Measurements from ENCODE around the gene KCNK6. TPM values are rescaled to one million over a fixed set of nuclear protein-coding genes. Genes with fewer than 3 reads are reported as not detected.
A peak's percentile ranks its signal among the peaks of the same experiment; 100 is the strongest.

Gene KCNK6
- total RNA-seq, 1 donor from 2014 or later, result 4.7 TPM

DNA sequence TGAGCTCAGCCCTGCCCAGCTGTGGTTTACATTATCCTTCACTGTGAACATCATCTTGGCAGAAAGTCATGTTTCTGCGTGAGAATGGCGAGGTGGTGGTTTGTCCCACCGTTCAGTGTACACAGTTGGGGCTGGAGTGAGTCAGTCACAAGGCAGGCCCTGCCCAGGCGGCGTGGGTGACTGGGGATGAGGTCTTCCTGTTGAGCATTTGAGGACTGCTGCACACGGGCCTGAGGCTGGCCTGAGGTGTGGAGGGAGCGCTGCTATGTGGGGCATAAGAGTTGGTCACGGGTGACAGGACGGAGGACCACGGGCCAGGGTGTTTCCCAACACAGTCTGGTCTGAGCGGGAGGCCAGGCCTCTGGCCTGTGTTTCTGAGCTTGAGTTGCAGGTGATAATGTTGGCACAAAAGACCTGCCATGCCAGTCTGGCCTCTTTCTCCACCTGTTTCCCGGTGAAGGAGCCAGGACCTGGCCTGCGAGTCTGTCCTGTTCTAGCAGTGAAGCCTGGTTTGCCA, 29.0 kb upstream of the KCNK6 start:
- DNase-seq (no peak), ATAC-seq (ENCODE audit: poor library complexity) (no peak)
- intact Hi-C loops (cut with DNase I), result no loop called here

DNA sequence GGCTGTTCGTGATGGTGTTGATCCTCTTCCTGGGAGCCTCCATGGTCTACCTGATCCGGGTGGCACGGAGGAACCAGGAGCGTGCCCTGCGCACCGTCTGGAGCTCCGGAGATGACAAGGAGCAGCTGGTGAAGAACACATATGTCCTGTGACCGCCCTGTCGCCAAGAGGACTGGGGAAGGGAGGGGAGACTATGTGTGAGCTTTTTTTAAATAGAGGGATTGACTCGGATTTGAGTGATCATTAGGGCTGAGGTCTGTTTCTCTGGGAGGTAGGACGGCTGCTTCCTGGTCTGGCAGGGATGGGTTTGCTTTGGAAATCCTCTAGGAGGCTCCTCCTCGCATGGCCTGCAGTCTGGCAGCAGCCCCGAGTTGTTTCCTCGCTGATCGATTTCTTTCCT, 27.8 kb upstream of the KCNK6 start:
- ATAC-seq (ENCODE audit: poor library complexity), result no peak
- intact Hi-C loops (cut with DNase I), result no loop called here
- DNase-seq, result no peak

DNA sequence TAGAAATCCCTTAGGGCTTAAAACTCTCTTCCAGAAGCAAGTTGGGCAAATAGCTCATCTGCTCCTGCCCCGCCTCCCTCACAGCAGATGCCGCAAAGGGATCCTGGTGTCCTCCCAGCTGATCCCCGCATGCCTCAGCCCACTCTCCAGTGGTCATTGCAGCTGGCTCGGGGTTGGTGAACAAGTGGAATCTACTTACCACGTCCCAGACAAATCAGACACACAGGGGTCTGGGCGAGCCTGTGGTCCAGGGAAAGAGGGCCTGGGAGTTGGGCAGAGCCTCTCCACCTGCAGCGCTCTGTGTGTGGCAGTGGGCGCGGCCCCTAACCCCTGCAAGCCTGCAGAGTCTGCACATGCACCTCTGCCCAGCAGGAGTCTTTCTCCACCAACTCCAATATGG, 26.4 kb upstream of the KCNK6 start:
- ATAC-seq (ENCODE audit: poor library complexity), result no peak
- DNase-seq, result no peak
- intact Hi-C loops (cut with DNase I), result no loop called here

DNA sequence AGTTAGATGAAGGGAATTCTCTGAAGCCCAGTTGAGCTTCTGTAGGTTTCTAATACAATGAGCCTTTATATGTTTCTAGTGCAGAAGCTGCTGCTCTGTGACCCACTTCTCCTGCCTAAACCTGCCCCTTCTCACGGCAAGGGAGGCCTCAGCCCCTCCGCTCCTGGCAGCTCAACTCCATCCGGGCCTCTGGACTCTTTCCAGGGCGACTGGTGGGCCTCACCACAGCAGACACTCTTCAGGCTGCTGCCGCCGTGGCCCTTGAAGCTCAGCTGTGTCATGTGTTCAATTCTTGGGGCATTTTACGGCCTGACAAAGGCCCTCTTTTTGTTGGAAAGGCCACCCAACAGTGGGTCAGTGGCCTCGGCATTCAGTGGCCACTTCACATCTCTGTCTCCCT, 25.6 kb upstream of the KCNK6 start:
- ATAC-seq (ENCODE audit: poor library complexity) (no peak), DNase-seq (no peak)
- intact Hi-C loops (cut with DNase I), result no loop called here

DNA sequence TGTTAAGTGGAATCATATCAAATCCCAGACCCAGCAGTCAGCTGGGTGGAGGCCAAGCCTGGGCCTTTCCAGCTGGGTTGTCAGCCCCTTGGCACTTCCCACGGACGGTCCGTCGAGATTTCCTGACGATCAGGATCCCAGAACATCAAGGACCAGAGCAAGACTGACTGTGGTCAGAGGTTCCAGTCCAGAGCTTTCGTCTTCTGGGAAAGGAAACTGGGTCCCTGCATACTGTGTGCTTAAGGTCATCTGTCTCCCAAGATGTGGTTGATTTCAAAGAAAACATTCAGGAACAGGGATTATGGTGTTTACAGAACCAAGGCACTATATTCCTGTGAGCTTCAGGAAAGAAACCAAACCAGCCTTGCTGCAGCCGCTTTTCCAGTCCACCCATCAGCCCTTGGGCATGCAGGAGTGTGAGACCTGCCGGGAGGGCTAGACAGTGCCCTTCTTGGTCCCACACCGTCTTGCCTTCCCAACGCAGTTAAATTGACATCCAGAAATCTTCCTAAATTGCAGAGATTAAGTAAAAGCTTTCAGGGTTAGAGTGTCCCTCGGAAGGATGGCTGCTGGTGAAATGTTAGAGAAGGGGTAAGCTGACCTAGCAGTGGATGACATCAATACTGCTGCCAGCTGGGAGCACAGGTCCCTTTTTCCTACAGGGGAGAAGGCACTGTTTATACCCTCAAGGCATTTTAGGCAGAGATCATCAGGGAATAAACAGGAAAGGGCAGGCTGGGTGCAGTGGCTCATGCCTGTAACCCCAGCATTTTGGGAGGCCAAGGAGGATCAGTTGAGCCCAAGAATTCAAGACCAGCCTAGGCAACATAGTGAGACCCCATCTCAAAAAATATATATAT, 20.6 kb upstream of the KCNK6 start:
- no peak for ATAC-seq (ENCODE audit: poor library complexity)
- no peak for DNase-seq
- intact Hi-C loops (cut with DNase I), result no loop called here

DNA sequence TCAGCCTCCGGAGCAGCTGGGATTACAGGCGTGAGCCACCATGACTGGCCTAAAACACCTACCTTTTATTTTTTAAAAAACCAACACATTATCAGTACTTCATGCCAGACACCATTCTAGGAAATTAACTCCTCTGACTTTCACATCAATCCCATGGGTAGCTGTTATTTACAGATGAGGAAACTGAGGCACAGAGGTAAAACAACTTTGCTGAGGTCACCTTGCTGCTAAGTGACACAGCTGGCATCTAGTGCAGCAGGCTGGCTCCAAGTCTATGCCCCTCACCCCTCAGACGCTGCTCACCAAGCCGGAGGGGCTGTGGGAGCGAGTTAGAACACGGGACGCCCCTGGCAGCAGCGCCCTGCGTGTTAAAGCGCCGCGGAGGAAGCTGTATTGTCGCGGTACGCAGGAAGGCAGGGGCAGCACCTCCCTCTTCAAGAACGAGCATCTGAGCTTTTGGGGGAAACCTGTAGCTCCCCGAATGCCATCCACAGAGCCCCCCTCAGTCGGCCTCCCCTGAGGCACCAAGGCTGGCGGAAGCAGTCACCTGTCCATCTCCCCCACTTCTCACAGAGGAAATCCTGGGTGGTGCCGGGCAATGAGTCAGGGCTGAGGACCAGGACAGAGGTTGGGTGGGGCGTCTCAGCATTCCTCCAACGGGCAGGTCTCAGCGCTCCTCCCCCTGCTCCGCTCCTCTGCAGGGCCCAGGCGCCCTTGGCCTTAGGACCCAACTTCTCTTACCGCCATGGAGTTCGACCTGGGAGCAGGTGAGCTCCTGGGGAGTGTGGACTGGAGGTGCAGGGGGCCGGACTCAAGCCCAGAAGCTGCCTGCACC, 15.9 kb upstream of the KCNK6 start, which contains the start of gene C19orf33:
Gene C19orf33 (plus strand): TSS at position 735 of the 835 bp plus-strand sequence. CDS start 11 bp downstream, at position 746.
- DNase-seq, result peak; percentile 55
- ATAC-seq (ENCODE audit: poor library complexity), result peak; percentile 52
- intact Hi-C loops (cut with DNase I), result no loop called here

DNA sequence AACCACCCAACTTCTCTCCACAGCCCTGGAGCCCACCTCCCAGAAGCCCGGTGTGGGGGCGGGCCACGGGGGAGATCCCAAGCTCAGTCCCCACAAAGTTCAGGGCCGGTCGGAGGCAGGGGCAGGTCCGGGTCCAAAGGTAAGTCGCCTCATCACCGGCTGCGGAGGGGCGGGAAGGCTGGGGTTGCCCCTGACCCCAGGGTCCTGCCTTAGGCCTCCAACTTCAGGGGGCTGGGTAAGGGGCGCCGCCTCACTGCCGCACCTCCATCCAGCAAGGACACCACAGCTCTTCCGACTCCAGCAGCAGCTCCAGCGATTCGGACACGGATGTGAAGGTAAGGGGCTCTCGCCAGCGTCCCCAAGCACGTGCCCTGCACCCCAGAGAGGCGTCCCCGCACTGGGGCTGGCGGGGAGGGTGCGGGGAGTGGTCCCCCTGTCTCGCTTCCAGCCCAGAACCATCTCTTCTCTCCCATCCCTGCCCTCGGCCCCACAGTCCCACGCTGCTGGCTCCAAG, 15.2 kb upstream of the KCNK6 start:
- intact Hi-C loops (cut with DNase I), result no loop called here
- ATAC-seq (ENCODE audit: poor library complexity) (no peak), DNase-seq (no peak)

DNA sequence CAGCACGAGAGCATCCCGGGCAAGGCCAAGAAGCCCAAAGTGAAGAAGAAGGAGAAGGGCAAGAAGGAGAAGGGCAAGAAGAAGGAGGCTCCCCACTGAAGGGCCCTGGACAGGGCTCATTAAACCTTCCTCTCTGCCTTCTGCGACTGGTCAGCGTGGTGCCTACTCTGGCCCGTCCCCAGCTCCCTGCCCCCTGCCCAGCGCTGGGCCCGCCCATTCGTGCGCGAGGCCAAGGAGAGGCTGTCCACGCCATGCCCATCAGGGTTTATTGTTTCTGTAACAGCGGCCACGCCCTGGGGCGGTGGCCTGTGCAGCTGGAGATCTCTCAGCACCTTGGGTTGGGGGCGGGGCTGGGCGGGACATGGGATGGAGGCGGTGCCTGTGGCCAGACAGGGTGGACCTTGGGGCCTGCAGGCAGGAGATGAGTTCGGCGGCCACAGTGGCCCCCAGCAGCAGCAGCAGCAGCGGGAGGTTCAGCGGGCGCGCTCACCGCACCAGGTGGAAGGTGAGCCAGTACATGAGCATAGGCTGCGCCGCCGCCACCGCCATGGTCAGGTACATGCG, 14.7 kb upstream of the KCNK6 start:
- peak; percentile 60 for DNase-seq
- intact Hi-C loops (cut with DNase I), result no loop called here
- ATAC-seq (ENCODE audit: poor library complexity), result peak; percentile 58

DNA sequence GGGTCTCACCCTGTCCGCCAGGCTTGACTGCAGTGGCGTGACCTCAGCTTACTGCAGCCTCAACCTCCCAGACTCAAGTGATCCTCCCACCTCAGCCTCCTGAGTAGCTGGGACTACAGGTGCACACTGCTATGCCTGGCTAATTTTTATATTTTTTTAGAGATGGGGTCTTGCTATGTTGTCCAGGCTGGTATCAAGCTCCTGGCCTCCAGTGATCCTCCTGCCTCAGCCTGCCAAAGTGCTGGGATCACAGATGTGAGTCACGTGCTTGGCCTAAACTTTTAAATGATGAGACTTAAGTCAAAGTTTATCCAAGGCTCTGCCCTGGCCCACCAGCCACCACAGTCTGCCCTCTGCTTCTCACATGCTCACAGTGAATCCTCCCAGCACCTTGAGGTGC, 13.4 kb upstream of the KCNK6 start:
- ATAC-seq (ENCODE audit: poor library complexity), result no peak

DNA sequence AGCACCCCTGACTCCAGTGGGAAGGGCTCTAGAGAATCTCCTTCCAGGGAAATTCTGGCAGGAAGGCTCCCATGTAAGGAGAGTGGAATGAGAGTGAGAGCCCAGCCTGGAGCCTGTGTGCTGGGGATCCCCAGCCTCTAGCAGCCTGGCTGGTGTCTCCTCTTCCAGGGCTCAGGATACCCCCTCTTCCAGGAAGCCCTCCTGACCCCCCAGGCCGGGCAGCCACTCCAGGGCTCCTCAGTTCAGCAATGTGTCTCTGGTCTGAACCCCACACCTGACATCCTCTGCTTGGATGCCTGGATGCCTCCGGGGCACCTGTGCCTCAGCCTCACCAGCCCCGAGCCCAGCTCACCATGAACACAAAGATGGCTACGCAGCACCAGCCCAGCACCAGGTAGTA, 12.6 kb upstream of the KCNK6 start:
- DNase-seq, result no peak
- intact Hi-C loops (cut with DNase I), result no loop called here

More for the DNA sequence above, 13.4 kb upstream of the KCNK6 start:
- intact Hi-C loops (cut with DNase I), result no loop called here
- no peak for DNase-seq

DNA sequence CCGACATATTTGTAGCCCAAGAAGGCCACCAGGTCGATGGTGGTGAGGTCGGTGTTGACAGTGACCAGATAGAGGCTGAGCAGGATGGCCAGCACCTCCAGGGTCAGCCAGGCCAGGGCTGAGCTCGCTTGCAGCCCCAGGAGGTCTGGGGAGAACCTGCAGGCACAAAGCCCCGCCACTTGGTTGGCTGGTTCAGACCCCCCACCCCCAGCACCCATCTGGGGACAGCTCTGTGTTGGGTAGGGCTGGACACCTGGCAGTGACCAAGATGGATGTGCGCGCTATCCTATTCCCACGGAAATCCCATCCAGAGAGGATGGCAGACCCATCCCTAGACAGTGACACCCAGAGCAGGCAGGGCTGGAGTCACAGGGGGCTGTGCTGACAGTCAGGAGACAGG, 12.0 kb upstream of the KCNK6 start:
- no peak for ATAC-seq (ENCODE audit: poor library complexity)
- intact Hi-C loops (cut with DNase I), result no loop called here

More for the DNA sequence above, 12.6 kb upstream of the KCNK6 start:
- ATAC-seq (ENCODE audit: poor library complexity), result no peak

DNA sequence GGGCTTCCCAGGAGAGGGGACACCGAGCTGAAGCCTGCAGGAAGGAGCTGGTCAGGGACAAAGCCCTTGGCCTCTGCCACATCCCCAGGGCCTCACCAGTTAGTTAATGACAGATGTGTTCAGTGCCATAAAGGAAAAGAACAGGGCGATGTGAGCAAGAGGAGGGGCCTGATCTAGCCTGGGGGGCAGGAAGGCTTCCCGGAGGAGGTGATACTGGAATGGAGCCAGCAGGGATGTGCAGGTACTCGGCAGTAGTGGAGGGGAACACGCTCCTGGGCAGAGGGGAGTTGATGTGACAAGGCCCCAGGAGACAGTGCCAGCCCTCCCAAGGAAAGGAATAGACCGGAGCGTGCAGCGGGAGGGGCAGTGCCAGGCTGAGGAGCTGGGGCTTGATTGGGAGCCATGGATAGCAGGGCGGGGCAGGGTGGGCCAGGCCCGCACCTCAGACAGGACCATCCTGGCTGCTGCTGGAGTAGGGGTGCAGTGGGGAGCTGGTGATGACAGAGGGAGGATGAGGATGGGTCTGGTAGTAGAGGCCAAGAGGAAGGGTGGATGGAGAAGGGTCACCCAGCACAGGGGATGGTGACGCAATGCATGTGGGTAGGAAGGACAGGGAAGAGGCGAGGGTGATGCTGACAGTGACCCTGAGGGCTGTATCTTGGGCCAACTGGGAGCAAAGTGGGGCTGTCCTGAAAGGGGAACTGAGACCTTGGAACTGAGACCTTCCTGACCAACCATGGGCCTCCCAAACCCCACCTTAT, 11.5 kb upstream of the KCNK6 start:
- intact Hi-C loops (cut with DNase I), result no loop called here
- DNase-seq (no peak), ATAC-seq (ENCODE audit: poor library complexity) (no peak)

More for the DNA sequence above, 12.0 kb upstream of the KCNK6 start:
- DNase-seq, result no peak

DNA sequence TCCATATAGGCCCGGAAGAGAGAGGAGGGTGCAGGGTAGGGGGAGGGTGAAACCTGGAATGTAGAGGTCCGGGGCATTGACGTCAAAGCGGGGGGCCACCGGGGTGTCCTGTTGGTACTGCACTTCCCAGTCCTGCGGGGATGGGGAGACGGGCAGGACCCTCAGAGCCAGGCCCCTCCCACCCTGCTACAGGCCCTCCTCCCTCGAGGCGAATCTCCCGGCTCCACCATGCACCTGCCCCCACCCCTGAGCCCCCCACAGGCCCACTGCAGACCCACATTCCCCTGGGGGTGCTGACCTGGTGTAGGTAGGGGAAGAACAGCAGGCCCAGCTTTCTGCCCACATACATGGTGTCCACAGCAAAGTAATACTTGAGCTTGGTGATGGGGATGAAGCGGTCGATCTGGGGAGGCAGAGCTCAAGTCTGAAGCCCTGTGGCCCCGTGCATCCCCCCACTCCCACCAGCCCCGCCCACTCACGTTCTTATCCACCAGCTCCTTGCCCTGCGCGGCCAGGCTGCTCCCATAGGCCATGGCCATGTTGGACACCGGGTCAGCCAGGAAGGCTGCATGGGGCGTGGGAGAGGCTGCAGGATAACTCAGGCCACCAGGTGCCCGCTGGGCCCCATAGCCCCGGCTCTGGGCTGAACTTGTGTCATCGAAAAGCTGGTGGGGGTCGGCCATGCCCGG, 10.6 kb upstream of the KCNK6 start:
- ATAC-seq (ENCODE audit: poor library complexity) (no peak), DNase-seq (no peak)
- intact Hi-C loops (cut with DNase I), result no loop called here

DNA sequence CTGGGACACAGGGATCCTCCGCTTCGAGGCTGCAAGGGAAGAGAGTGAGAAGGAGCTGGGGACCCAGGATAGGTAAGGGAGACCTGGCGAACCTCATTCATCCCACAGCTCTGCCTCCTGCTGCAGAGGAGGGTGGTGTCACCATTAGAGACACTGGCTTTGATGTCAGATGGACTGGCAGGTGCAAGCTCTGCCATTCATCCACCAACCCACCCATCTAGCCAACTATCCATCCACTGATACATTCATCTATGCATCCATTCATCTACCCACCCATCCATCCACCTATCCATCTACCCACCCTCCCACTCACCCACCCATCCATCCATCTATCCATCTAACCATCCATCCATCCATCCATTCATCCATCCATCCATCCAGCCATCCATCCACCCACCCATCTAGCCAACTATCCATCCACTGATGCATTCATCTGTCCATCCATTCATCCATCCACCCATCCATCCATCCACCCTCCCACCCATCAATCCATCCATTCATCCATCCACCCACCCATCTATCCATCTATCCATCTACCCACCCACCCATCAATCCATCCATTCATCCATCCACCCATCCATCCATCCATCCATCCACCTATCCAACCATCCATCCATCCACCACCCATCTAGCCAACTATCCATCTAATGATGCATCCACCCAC, 9.9 kb upstream of the KCNK6 start:
- intact Hi-C loops (cut with DNase I), result no loop called here
- ATAC-seq (ENCODE audit: poor library complexity) (no peak), DNase-seq (no peak)

DNA sequence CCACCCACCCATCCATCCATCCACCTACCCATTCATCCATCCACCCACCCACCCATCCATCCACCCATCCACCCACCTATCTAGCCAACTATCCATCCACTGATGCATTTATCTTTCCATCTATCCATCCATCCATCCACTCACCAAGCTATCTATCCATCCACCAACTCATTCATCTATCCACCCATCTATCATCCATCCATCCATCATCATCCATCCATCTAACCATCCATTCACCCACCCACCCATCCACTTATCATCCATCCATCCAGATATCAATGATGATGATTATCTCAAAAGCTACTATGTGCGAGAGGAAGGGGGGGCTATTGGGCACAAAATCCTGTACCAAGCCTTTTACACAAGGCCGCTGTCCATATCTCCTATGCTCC, 9.4 kb upstream of the KCNK6 start:
- ATAC-seq (ENCODE audit: poor library complexity) (no peak), DNase-seq (no peak)
- intact Hi-C loops (cut with DNase I), result no loop called here

DNA sequence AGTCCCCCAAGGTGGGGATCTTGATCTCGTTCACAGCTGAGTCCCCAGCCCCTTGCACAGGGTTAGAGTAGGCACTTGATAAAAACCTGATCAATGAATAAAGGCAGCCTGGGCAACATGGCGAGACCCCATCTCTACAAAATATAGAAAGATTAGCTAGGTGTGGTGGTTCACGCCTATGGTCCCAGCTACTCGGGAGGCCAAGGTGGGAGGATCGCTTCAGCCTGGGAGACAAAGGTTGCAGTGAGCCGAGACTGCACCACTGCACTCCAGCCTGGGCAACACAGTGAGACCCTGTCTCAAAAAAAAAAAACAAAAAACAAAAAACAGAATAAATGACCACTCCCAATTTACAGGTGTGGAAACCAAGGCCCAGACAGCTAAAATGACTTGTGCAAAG, 8.7 kb upstream of the KCNK6 start:
- DNase-seq (no peak), ATAC-seq (ENCODE audit: poor library complexity) (no peak)
- intact Hi-C loops (cut with DNase I), result no loop called here
